ENCODE results near the gene CDK15. TPM values are rescaled to one million over a fixed set of nuclear protein-coding genes. Genes with fewer than 3 reads are reported as not detected.

The CDK15 gene
- polyA plus RNA-seq, 1 experiment, result 18.6 TPM

DNA sequence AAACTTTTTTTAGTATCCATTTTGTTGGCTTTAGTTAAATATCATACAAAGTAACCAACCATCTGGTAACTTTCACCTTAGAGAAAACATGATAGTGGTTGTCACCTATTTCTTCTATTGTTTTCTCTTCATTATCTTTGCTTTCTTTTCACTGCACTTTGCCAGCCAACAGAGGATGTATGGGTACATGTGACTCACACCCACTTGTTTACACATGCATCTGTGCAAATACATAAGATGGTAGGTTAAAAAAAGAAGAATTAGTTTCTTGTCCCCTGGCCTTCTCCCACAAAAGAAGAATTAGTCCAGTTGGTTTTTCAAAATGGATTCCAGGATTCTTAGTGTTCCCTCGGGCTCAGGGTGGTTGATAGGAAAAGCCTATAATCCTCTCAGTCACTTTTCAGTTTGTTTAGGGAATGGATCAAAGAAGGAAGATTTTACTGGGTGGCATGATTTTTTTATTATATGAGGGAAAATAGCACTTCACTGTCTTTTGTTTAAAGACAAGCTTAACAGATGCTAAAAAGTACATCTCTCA lies 46.6 kb downstream of the CDK15 start:
- H3K9me3 ChIP-seq (ENCODE audit: control insufficient read depth, insufficient read depth, low read length), result no peaks in the 10 kb centered on the region
- DNase-seq (ENCODE audit: low read depth, low spot score), result no peak
- no peak overlapping the region for H3K4me3 ChIP-seq (ENCODE audit: low read depth, low read length)
- H3K27me3 ChIP-seq (ENCODE audit: control insufficient read depth, insufficient read depth, low read length), result no peaks in the 10 kb centered on the region
- no peak for TF ChIP-seq CTCF (IDR thresholded peaks at IDR 0.05; ENCODE audit: low read depth, low read length)
- CTCF ChIA-PET, result interaction anchor here (0.7 to 2.5 kb wide), 2 partner anchors 8 to 51 kb away, joined by 3 to 8 read pairs; no protein-coding TSS in a partner anchor
- peak overlapping the region; percentile 49 for H3K27ac ChIP-seq (ENCODE audit: low read depth, low read length)
- POLR2A ChIA-PET, result no interaction called here

GRCh38 chr2:201854221-201854801 lies 48.0 kb downstream of the CDK15 start:
- ChIA-PET POLR2A (interaction anchor here (0.6 to 2.0 kb wide), 12 partner anchors 8 to 365 kb away, joined by 3 to 13 read pairs (median 5); partner anchors contain the start of genes ALS2 and FZD7), CTCF (interaction anchor here (0.5 to 2.5 kb wide), 4 partner anchors 26 to 324 kb away, joined by 4 to 8 read pairs (median 7); no protein-coding TSS in a partner anchor)
- no peaks in the 10 kb centered on the region for H3K27me3 ChIP-seq (ENCODE audit: control insufficient read depth, insufficient read depth, low read length)
- peak overlapping the region; percentile 97 for H3K27ac ChIP-seq (ENCODE audit: low read depth, low read length)
- no peak for TF ChIP-seq CTCF (IDR thresholded peaks at IDR 0.05; ENCODE audit: low read depth, low read length)
- H3K9me3 ChIP-seq (ENCODE audit: control insufficient read depth, insufficient read depth, low read length), result no peaks in the 10 kb centered on the region
- peak overlapping the region; percentile 24 for H3K4me3 ChIP-seq (ENCODE audit: low read depth, low read length)
- DNase-seq (ENCODE audit: low read depth, low spot score), result peak; percentile 93

GRCh38 chr2:201854841-201855240 lies 48.5 kb downstream of the CDK15 start:
- Histone ChIP-seq H3K27me3 (ENCODE audit: control insufficient read depth, insufficient read depth, low read length) (no peaks in the 10 kb centered on the region), H3K27ac (ENCODE audit: low read depth, low read length) (peak overlapping the region; percentile 97), H3K4me3 (ENCODE audit: low read depth, low read length) (peak overlapping the region; percentile 24), H3K9me3 (ENCODE audit: control insufficient read depth, insufficient read depth, low read length) (no peaks in the 10 kb centered on the region)
- POLR2A ChIA-PET, result interaction anchor here (0.6 to 2.0 kb wide), 13 partner anchors 8 to 365 kb away, joined by 3 to 15 read pairs (median 5); partner anchors contain the start of genes ALS2 and FZD7
- CTCF ChIA-PET, result interaction anchor here (1.1 to 2.5 kb wide), 3 partner anchors 25 to 324 kb away, joined by 3 to 7 read pairs (median 4); no protein-coding TSS in a partner anchor
- TF ChIP-seq CTCF (IDR thresholded peaks at IDR 0.05; ENCODE audit: low read depth, low read length), result no peak
- peak; percentile 49 for DNase-seq (ENCODE audit: low read depth, low spot score)

GRCh38 chr2:201855356-201855755 lies 49.0 kb downstream of the CDK15 start:
- Histone ChIP-seq H3K4me3 (ENCODE audit: low read depth, low read length) (no peak overlapping the region; the same call in 1 of the 2 replicates), H3K9me3 (ENCODE audit: control insufficient read depth, insufficient read depth, low read length) (no peaks in the 10 kb centered on the region), H3K27ac (ENCODE audit: low read depth, low read length) (peak overlapping the region; percentile 97), H3K27me3 (ENCODE audit: control insufficient read depth, insufficient read depth, low read length) (no peaks in the 10 kb centered on the region)
- CTCF ChIA-PET, result interaction anchor here (1.1 to 2.5 kb wide), 3 partner anchors 25 to 323 kb away, joined by 3 to 7 read pairs (median 4); no protein-coding TSS in a partner anchor
- POLR2A ChIA-PET, result interaction anchor here (0.6 to 2.0 kb wide), 8 partner anchors 9 to 424 kb away, joined by 3 to 15 read pairs (median 6); partner anchors contain the start of gene FZD7
- TF ChIP-seq CTCF (IDR thresholded peaks at IDR 0.05; ENCODE audit: low read depth, low read length), result no peak
- no peak for DNase-seq (ENCODE audit: low read depth, low spot score)

DNA sequence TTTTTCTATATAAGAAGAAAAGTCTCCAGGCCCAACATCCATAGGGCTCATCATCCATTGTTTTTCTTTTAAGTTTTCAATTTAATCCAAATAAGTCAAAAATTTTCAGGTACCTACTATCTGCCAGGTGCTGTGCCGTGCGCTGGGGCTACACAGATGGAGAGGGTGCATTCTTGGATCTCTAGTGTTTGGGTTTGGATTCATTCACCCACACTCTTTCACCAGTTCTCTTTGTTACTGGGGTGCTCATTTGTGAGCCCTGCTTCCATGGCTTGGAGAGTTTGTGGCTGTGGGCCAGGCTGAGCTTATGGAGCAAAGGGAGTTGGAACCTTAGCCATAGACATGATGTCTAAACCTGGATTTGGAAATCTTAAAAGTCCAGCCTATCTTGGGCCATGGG lies 51.0 kb downstream of the CDK15 start:
- no peak for TF ChIP-seq CTCF (IDR thresholded peaks at IDR 0.05; ENCODE audit: low read depth, low read length)
- ChIA-PET CTCF (interaction anchor here (1.1 kb wide), 1 partner anchor 31 kb away, joined by 3 read pairs; no protein-coding TSS in a partner anchor), POLR2A (no interaction called here)
- DNase-seq (ENCODE audit: low read depth, low spot score), result no peak
- Histone ChIP-seq H3K27me3 (ENCODE audit: control insufficient read depth, insufficient read depth, low read length) (no peaks in the 10 kb centered on the region), H3K4me3 (ENCODE audit: low read depth, low read length) (no peak overlapping the region), H3K27ac (ENCODE audit: low read depth, low read length) (no peak overlapping the region), H3K9me3 (ENCODE audit: control insufficient read depth, insufficient read depth, low read length) (no peaks in the 10 kb centered on the region)
